Putamen (tissue), 1 donor: ENCODE data around the gene PALLD.

ENCODE experiments used
- DNase-seq: peaks from one replicate; pipeline ENCODE4 v3.0.0-alpha.2; 2016; ENCODE audit warnings: low spot score

PALLD gene

GRCh38 chr4:168623011-168623410 lies 126.2 kb downstream of the PALLD start:
- DNase-seq = no peak

DNA sequence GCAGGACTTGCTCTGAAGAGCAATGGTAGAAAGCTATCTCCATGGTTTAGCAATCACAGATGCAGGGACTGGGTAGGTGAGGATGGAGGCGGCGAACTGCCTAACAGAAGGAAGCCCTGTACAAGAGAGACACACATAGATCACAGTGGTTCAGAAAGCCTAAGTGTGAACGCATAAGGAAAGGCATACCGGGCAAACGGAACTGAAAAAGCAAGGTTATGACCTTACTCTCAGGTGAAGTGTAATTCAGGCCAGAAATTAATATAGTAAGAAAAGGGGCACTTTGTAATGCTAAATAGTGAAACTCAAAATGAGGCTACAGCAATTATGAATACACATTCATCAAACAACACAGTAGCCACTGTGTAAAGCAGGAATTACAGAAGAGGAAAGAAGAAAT lies 126.6 kb downstream of the PALLD start:
- no peak for DNase-seq

DNA sequence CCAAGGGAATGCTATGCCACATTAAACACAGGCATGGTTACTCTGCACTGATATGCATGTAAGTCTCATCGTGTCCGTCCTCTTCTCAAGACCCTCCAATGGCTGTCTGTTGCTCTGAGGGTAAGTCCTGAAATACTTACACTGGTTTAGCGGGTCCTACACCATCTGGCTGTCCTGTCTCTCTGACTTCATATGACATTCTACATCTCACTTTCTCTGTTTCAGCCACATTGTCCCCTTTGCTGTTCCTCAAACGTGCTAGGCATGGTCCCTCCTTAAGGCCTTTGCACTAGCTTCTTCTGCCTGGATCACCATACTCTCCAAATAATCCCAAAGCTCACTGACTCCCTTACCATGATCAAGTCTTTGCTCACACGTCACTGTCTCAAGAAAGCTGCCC lies 131.4 kb downstream of the PALLD start:
- DNase-seq = no peak

DNA sequence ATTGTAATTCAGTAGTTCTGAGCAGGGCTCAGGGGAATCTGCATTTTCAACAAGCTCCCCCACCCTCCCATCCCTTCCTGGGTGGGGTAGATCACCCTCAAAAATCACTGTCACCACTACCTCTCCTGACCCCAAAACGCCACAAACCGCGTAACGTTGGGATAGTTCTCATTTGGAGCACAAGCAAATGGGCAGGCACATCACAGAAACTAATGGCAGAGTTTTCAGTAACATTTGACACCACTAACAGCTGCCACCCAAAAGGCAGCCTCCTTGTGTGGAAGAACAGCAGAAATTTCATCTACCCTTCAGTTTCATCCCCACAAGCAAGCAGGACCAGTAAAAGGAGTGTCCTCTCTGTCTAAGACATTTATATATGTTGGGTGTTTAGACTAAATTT lies 132.7 kb downstream of the PALLD start:
- DNase-seq = no peak

- DNase-seq = no peak
These were observed 133.8 kb downstream of the PALLD start for GRCh38 chr4:168630445-168631187.

GRCh38 chr4:168631241-168632162 lies 134.7 kb downstream of the PALLD start:
- no peak for DNase-seq

DNA sequence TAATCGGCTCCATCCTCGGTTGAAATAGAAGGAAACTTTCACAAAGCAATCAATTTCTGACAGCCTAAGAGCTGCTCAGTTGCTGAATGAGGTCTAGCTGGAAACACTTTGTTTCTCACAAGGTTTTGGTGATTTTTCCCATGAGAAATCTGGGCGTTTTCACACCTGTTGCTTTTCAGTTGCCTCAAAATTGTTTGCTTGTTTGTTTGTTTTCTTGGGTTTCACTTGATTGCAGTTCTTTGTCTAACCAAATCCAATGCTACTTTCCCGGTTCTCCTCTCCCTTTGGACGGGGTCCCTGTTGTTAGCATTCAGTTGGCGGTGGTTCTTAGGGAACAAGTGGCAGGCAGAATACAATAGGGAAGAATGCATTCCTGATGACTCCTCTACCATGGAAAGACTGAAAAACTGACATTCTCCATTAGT lies 135.5 kb downstream of the PALLD start:
- no peak for DNase-seq

DNA sequence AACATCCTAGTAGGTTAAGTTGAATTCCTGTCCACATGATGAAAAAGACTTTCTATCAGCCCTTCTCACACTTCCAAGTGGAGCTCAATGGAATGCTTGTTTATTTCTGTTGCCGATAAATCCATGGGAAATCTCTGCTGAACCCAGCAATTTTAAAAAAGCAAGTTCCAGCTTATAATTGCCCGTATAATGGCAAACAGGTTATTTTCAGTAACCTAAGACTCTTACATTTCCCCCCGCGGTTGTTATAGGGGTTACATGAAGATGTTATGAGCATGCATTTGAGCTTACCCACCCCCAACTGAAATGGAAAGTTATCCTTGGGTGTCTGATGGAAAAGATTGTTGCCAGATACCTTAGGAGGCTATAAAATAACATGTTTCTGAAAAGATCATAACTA lies 136.2 kb downstream of the PALLD start:
- no peak for DNase-seq

DNA sequence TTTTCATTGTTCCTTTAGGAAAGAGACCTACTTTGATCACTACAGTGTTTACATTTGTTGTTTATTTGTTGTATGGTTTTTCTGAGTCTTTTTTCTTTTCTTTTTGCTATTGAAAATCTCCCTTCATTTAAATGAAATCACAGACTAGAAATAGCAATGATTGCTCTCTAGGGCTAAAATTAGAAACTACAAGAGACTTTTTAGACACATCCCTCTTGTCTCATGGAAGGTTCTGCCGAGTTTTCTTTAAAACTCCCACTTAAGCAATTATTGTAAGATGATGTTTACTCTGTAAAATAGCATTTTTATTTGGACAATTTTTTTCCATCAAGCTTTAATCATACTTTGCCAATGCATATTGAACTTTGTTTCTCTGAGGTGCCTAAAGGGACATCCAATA lies 136.6 kb downstream of the PALLD start:
- DNase-seq = no peak

DNA sequence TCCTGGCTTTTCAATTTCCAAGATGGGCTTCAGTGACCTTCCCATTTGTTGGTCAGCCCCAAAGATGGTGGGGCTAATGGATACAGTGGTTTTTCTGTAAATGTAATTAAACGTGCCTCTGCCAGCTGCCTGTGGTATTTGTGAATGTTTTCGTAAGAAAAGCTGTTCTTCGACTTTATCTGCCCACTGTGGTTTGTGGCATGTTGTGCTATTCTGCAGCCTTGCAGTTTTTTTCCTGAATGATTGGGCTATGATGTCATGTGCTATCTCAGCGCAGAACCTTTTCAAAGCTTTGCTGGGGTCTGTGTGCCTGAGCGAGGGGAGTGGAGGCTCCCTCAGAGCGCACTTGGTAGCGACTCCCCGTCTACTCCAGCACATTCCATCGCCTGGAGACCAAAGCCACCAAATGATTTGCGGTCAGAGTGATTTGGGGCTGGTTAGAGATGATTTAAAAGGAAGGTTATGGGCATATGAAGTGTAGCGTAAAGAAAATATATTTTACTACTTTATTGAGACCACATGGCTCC lies 137.5 kb downstream of the PALLD start:
- DNase-seq = no peak

GRCh38 chr4:168636040-168636439 lies 139.2 kb downstream of the PALLD start:
- DNase-seq = no peak

DNA sequence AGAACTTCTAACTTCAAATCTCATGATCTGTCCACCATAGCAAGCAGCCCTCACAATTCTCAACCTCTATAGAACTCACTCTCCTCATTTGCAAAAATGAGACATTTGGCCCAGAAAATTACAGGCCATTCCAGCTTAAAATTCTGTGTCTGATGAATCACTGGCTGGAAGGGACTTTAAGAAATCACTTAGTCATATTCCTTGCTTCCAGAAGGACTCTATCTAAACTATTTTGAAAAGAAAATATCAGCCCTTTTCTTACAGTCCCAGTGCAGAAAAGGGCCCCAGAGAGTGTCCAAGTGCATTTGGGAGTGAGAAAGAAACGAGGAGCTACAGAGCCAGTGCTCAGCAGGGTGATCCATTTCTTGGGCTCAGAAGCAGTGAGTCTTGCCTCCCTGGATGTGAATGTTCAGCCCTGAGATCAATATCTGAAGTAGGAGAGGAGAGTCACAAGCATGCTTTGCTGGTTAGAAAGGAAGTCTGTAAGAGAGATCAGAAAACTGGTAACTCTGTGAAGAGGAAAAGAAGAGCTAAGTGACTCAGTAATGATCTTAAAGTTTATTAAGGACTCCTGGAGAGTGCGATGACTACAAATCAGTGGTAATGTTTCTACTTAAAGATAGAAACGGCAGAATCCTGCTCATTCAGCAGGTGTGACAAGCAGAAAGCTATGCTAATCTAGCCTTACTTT lies 139.8 kb downstream of the PALLD start:
- no peak for DNase-seq

GRCh38 chr4:168637872-168638756 lies 141.3 kb downstream of the PALLD start:
- no peak for DNase-seq

GRCh38 chr4:168639914-168640313 lies 143.1 kb downstream of the PALLD start:
- no peak for DNase-seq

DNA sequence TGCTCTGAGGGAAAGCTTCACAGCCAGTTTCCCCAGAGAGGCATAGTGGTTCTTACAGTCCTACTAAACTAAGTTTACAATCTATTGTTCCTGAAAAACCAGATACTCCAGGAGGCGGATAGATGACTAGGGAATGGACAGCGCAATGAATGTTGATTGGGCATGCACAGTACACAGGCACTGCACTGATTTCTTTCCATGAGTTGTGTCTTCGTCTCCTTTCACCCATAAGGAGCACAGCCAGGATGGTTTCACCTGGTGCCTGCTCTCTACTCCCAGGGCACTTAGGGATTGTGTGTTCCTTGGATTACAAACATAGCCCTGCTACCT lies 144.9 kb downstream of the PALLD start:
- DNase-seq = no peak

- DNase-seq = no peak
These were observed 145.7 kb downstream of the PALLD start for GRCh38 chr4:168642591-168642990.

GRCh38 chr4:168643111-168643795 lies 146.4 kb downstream of the PALLD start:
- no peak for DNase-seq

DNA sequence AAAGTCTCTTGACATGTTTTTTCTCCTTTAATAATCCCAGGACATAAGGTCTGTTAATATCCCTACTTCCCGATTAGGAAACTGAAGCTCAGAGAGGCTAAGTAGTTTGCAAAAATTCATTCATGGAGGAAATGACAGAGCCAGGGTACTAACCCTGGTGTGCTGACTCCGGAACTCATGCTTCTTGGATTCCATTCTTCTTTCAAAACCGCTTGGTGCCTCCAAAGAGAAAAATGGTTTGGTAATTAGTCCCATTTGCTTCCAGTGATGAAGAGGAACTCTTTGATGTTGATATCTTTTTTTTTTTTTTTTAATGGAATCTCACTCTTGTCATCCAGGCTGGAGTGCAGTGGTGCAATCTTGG lies 146.9 kb downstream of the PALLD start:
- no peak for DNase-seq

GRCh38 chr4:168646001-168646768 lies 149.3 kb downstream of the PALLD start:
- DNase-seq = no peak
